ENCODE data around the gene FIBP.

The FIBP gene

GRCh38 chr11:65866509-65867283 lies 21.6 kb downstream of the FIBP start:
- no peak for TF ChIP-seq CTCF (IDR thresholded peaks at IDR 0.05; ENCODE audit: insufficient read depth, low read depth, low read length, missing control alignments)
- no peak overlapping the region for H3K4me3 ChIP-seq (ENCODE audit: low read depth, low read length)
- DNase-seq (ENCODE audit: low read depth): no peak

GRCh38 chr11:65865550-65866172 lies 22.6 kb downstream of the FIBP start:
- peak; percentile 1 for DNase-seq (ENCODE audit: low read depth)
- no peak for TF ChIP-seq CTCF (IDR thresholded peaks at IDR 0.05; ENCODE audit: insufficient read depth, low read depth, low read length, missing control alignments)
- H3K4me3 ChIP-seq (ENCODE audit: low read depth, low read length): no peak overlapping the region

GRCh38 chr11:65864706-65865471 lies 23.4 kb downstream of the FIBP start:
- peak; percentile 1 for DNase-seq (ENCODE audit: low read depth)
- no peak overlapping the region for H3K4me3 ChIP-seq (ENCODE audit: low read depth, low read length)
- TF ChIP-seq CTCF (IDR thresholded peaks at IDR 0.05; ENCODE audit: insufficient read depth, low read depth, low read length, missing control alignments): no peak

GRCh38 chr11:65863889-65864705 lies 24.2 kb downstream of the FIBP start:
- TF ChIP-seq CTCF (IDR thresholded peaks at IDR 0.05; ENCODE audit: insufficient read depth, low read depth, low read length, missing control alignments): no peak
- DNase-seq (ENCODE audit: low read depth): peak; percentile 5
- no peak overlapping the region for H3K4me3 ChIP-seq (ENCODE audit: low read depth, low read length)

GRCh38 chr11:65862941-65863888 lies 25.1 kb downstream of the FIBP start:
- peak; percentile 2 for DNase-seq (ENCODE audit: low read depth)
- no peak for TF ChIP-seq CTCF (IDR thresholded peaks at IDR 0.05; ENCODE audit: insufficient read depth, low read depth, low read length, missing control alignments)
- no peak overlapping the region for H3K4me3 ChIP-seq (ENCODE audit: low read depth, low read length)

Data from GM12865 (cell line).